A673 (cell line): ENCODE measurements around the gene SAMSN1. TPM values are rescaled to one million over a fixed set of nuclear protein-coding genes. Genes with fewer than 3 reads are reported as not detected.

ENCODE experiments used
- BruUV-seq: library from RNA; stranded (reverse); fragments of 400-500 nt; replicated peaks from 2 replicates; lab custom pipeline; 2021; lab: Mats Ljungman, UMichigan
- CTCF ChIA-PET: fragments of 300-600 bp; sonication (Branson Sonifier 250); formaldehyde crosslinking; loops from one replicate; lab custom pipeline; 2022; ENCODE audit warnings: antibody characterized with exemption; lab: Charles Lee
- POLR2A ChIA-PET: fragments of 300-600 bp; sonication (Branson Sonifier 250); formaldehyde crosslinking; loops from one replicate; lab custom pipeline; 2022; ENCODE audit warnings: antibody characterized with exemption; ENCODE audit not compliant: low non-redundant PET; lab: Charles Lee
- DNase-seq: peaks from one replicate; pipeline ENCODE4 v3.0.0-alpha.2; 2015; ENCODE audit warnings: low spot score
- H3K27ac ChIP-seq: fragments of 200-600 bp; sonication (generic); 2 replicates; pipeline ENCODE4 v1.5.1; 2016; ENCODE audit warnings: mixed run types, low read depth, mild to moderate bottlenecking, mixed read lengths, antibody characterized with exemption, low read length; ENCODE audit not compliant: poor library complexity, severe bottlenecking
- H3K27me3 ChIP-seq: fragments of 200-600 bp; sonication (generic); replicated peaks from 2 replicates; pipeline ENCODE4 v1.6.1; 2017; ENCODE audit warnings: mixed run types, low read depth, mild to moderate bottlenecking, mixed read lengths, antibody characterized with exemption, low read length; ENCODE audit not compliant: insufficient read depth, poor library complexity
- H3K36me3 ChIP-seq: fragments of 200-600 bp; sonication (generic); 2 replicates; pipeline ENCODE4 v1.6.1; 2016; ENCODE audit warnings: mixed run types, mild to moderate bottlenecking, mixed read lengths, antibody characterized with exemption, low read length; ENCODE audit not compliant: insufficient read depth, poor library complexity, severe bottlenecking
- H3K4me1 ChIP-seq: fragments of 200-600 bp; sonication (generic); 2 replicates; pipeline ENCODE4 v1.6.1; 2017; ENCODE audit warnings: mixed run types, mild to moderate bottlenecking, mixed read lengths, antibody characterized with exemption, low read length; ENCODE audit not compliant: insufficient read depth, poor library complexity, severe bottlenecking
- H3K4me3 ChIP-seq: fragments of 200-600 bp; sonication (generic); 2 replicates; pipeline ENCODE4 v1.5.1; 2016; ENCODE audit warnings: low read depth, mixed run types, mild to moderate bottlenecking, mixed read lengths, low read length; ENCODE audit not compliant: poor library complexity, severe bottlenecking
- H3K9me3 ChIP-seq: fragments of 200-600 bp; sonication (generic); 2 replicates; pipeline ENCODE4 v1.6.1; 2016; ENCODE audit warnings: mixed run types, low read depth, mild to moderate bottlenecking, mixed read lengths, antibody characterized with exemption, low read length; ENCODE audit not compliant: poor library complexity, severe bottlenecking
- EZH2 ChIP-seq: fragments of 200-600 bp; sonication (generic); IDR thresholded peaks from 2 replicates; pipeline ENCODE4 v1.6.1; 2017; ENCODE audit warnings: borderline replicate concordance, low read depth, mild to moderate bottlenecking, mixed read lengths, antibody characterized with exemption, low read length; ENCODE audit not compliant: poor library complexity, severe bottlenecking
- intact Hi-C: fragments of 100-400 bp; cut with micrococcal nuclease; formaldehyde crosslinking; loops from one replicate; pipeline ENCODE4 v1.10.0; 2022; ENCODE audit not compliant: unreplicated experiment
- total RNA-seq: library from RNA; stranded (reverse); gene quantifications from 2 replicates; pipeline ENCODE4 v1.2.3, GENCODE V29; 2021
- TF ChIP-seq, protein P1 (sequence below): fragments of 300-800, 200-600 bp; sonication (generic); conservative IDR thresholded peaks from 2 replicates; pipeline ENCODE4 v1.5.1; 2017; ENCODE audit warnings: low read depth, mild to moderate bottlenecking, antibody characterized with exemption, low read length, moderate library complexity, mixed read lengths

Gene SAMSN1
- total RNA-seq, 1 experiment from 2014 or later = not detected

DNA sequence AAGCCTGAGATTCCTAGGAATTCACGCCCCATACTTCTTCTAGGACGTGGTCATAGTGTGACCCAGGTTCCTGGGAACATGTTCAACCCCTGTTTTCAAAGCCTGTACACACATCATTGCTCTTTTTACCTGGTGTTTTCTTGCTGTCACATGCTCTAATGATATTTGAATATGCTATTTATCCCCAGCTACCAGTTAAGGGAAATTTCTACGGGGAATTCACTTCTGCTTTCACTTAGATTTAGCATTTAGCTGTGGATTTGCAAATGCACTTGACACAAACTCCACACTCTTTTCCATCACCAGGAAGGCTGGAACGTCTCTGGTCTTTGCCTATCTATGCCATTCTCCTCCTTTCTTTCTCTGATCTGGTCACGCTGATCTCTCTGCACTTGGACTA is 11.3 kb upstream of the SAMSN1 start:
- no peak for DNase-seq
- ChIA-PET POLR2A (no interaction called here), CTCF (no interaction called here)
- Histone ChIP-seq H3K4me1 (no peaks in the 10 kb centered on the region), H3K27ac (no peak overlapping the region), H3K9me3 (no peaks in the 10 kb centered on the region), H3K36me3 (no peaks in the 10 kb centered on the region), H3K4me3 (no peak overlapping the region), H3K27me3 (no peaks in the 10 kb centered on the region)
- intact Hi-C loops = no loop called here
- BruUV-seq = no TSS peak
- TF ChIP-seq, protein P1, sequence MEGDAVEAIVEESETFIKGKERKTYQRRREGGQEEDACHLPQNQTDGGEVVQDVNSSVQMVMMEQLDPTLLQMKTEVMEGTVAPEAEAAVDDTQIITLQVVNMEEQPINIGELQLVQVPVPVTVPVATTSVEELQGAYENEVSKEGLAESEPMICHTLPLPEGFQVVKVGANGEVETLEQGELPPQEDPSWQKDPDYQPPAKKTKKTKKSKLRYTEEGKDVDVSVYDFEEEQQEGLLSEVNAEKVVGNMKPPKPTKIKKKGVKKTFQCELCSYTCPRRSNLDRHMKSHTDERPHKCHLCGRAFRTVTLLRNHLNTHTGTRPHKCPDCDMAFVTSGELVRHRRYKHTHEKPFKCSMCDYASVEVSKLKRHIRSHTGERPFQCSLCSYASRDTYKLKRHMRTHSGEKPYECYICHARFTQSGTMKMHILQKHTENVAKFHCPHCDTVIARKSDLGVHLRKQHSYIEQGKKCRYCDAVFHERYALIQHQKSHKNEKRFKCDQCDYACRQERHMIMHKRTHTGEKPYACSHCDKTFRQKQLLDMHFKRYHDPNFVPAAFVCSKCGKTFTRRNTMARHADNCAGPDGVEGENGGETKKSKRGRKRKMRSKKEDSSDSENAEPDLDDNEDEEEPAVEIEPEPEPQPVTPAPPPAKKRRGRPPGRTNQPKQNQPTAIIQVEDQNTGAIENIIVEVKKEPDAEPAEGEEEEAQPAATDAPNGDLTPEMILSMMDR = no peak
- no peak for TF ChIP-seq EZH2

DNA sequence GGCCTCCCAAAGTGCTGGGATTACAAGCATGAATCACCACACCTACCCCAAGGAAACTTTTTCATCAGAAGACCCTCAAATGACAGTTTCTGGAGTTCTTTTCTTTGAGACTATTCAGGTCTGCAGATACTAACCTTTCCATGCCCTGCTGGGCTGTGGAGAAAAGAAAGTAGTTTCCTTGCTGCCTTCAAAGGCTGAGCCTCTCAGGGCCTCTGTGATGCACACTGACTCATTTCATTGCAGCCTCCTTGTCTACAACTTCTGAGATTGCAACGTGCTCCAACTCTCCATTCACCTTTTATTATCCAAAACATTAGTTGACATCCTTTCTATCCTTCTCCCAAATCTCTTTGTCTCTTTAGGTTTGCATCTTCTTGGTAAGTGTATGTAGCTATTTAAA is 8.8 kb upstream of the SAMSN1 start:
- no TSS peak for BruUV-seq
- CTCF ChIA-PET = no interaction called here

DNA sequence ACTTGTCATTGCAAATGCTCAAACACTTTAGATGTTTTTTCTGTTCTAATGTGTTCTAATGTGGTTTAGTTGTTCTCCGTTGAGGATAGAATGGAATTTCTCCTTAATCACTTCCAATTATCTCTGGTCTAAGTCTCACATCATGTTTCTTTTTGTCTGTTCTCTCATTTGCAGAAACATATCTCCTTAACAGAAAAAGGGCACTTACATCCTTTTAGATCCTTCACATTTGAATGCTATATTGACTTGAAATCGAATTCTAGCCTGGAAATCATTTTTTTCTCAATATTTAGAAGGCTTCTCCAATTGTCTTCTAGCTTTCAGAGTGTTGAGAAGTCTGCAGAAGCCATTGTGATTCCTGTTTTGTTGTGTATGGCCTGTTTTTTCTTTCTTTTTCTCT is 7.3 kb upstream of the SAMSN1 start:
- TF ChIP-seq, protein P1 = no peak
- no peak for TF ChIP-seq EZH2
- Histone ChIP-seq H3K36me3 (no peaks in the 10 kb centered on the region), H3K4me1 (no peaks in the 10 kb centered on the region), H3K27me3 (no peaks in the 10 kb centered on the region), H3K4me3 (no peak overlapping the region), H3K27ac (no peak overlapping the region), H3K9me3 (no peaks in the 10 kb centered on the region)
- ChIA-PET POLR2A (no interaction called here), CTCF (no interaction called here)
- no peak for DNase-seq
- intact Hi-C loops = no loop called here
- BruUV-seq = no TSS peak

More for the DNA sequence above, 8.8 kb upstream of the SAMSN1 start:
- Histone ChIP-seq H3K27ac (no peak overlapping the region), H3K27me3 (no peaks in the 10 kb centered on the region), H3K36me3 (no peaks in the 10 kb centered on the region), H3K4me3 (no peak overlapping the region), H3K4me1 (no peaks in the 10 kb centered on the region), H3K9me3 (no peaks in the 10 kb centered on the region)
- TF ChIP-seq, protein P1 = no peak
- no peak for TF ChIP-seq EZH2
- POLR2A ChIA-PET = no interaction called here
- DNase-seq = no peak
- intact Hi-C loops = no loop called here
